ENCODE data around the gene CALY. TPM values are rescaled to one million over a fixed set of nuclear protein-coding genes. Genes with fewer than 3 reads are reported as not detected.

CALY gene
- 3.5 TPM in 2 replicates for total RNA-seq
- long read RNA-seq = 0 reads

- Mint-ChIP-seq H3K4me1 (ENCODE audit: unreplicated experiment) (peaks cover 3% of the 10 kb centered on the region), H3K4me3 (ENCODE audit: unreplicated experiment) (no peak within 1 kb of the TSS), H3K36me3 (ENCODE audit: unreplicated experiment) (peaks cover 2% of the 10 kb centered on the region), H3K27ac (ENCODE audit: unreplicated experiment) (no peak within 1 kb of the TSS), H3K27me3 (ENCODE audit: unreplicated experiment) (peaks cover 27% of the 10 kb centered on the region), H3K9me3 (ENCODE audit: unreplicated experiment) (peaks cover 5% of the 10 kb centered on the region)
- TF ChIP-seq CTCF (IDR thresholded peaks at IDR 0.05) = no peak
- DNase-seq (ENCODE audit: extremely low spot score, unreplicated experiment) = peak; percentile 86
Observed at GRCh38 chr10:133336577-133337369, at the start of gene CALY. TSS of gene CALY (minus strand) at chr10:133336896. CDS start at chr10:133328989, 7,907 bp downstream.

- no peaks in the 10 kb centered on the region for H3K27me3 Mint-ChIP-seq (ENCODE audit: unreplicated experiment)
Observed at GRCh38 chr10:133385214-133385613, 48.5 kb upstream of the CALY start.

GRCh38 chr10:133384071-133384470 lies 47.4 kb upstream of the CALY start:
- DNase-seq (ENCODE audit: extremely low spot score, unreplicated experiment) = no peak
- Mint-ChIP-seq H3K9me3 (ENCODE audit: unreplicated experiment) (no peaks in the 10 kb centered on the region), H3K4me1 (ENCODE audit: unreplicated experiment) (no peaks in the 10 kb centered on the region), H3K4me3 (ENCODE audit: unreplicated experiment) (no peak overlapping the region), H3K27me3 (ENCODE audit: unreplicated experiment) (no peaks in the 10 kb centered on the region), H3K27ac (ENCODE audit: unreplicated experiment) (no peak overlapping the region), H3K36me3 (ENCODE audit: unreplicated experiment) (peaks cover 4% of the 10 kb centered on the region)
- no peak for TF ChIP-seq CTCF (IDR thresholded peaks at IDR 0.05)

More at GRCh38 chr10:133385214-133385613, 48.5 kb upstream of the CALY start:
- TF ChIP-seq CTCF (IDR thresholded peaks at IDR 0.05) = no peak
- DNase-seq (ENCODE audit: extremely low spot score, unreplicated experiment) = no peak
- no peaks in the 10 kb centered on the region for H3K4me1 Mint-ChIP-seq (ENCODE audit: unreplicated experiment)
- no peak overlapping the region for H3K27ac Mint-ChIP-seq (ENCODE audit: unreplicated experiment)
- no peaks in the 10 kb centered on the region for H3K9me3 Mint-ChIP-seq (ENCODE audit: unreplicated experiment)
- H3K36me3 Mint-ChIP-seq (ENCODE audit: unreplicated experiment) = peaks cover 4% of the 10 kb centered on the region
- H3K4me3 Mint-ChIP-seq (ENCODE audit: unreplicated experiment) = no peak overlapping the region

- no peaks in the 10 kb centered on the region for H3K9me3 Mint-ChIP-seq (ENCODE audit: unreplicated experiment)
- no peak for DNase-seq (ENCODE audit: extremely low spot score, unreplicated experiment)
- H3K4me3 Mint-ChIP-seq (ENCODE audit: unreplicated experiment) = no peak overlapping the region
- H3K27ac Mint-ChIP-seq (ENCODE audit: unreplicated experiment) = no peak overlapping the region
- peaks cover 4% of the 10 kb centered on the region for H3K36me3 Mint-ChIP-seq (ENCODE audit: unreplicated experiment)
- no peaks in the 10 kb centered on the region for H3K27me3 Mint-ChIP-seq (ENCODE audit: unreplicated experiment)
- no peak for TF ChIP-seq CTCF (IDR thresholded peaks at IDR 0.05)
- H3K4me1 Mint-ChIP-seq (ENCODE audit: unreplicated experiment) = no peaks in the 10 kb centered on the region
Observed at GRCh38 chr10:133383551-133383950, 46.9 kb upstream of the CALY start.

- Mint-ChIP-seq H3K27me3 (ENCODE audit: unreplicated experiment) (no peaks in the 10 kb centered on the region), H3K4me1 (ENCODE audit: unreplicated experiment) (peaks cover 2% of the 10 kb centered on the region), H3K27ac (ENCODE audit: unreplicated experiment) (no peak overlapping the region), H3K9me3 (ENCODE audit: unreplicated experiment) (no peaks in the 10 kb centered on the region), H3K36me3 (ENCODE audit: unreplicated experiment) (peaks cover 2% of the 10 kb centered on the region), H3K4me3 (ENCODE audit: unreplicated experiment) (no peak overlapping the region)
- DNase-seq (ENCODE audit: extremely low spot score, unreplicated experiment) = no peak
- no peak for TF ChIP-seq CTCF (IDR thresholded peaks at IDR 0.05)
Observed at GRCh38 chr10:133381036-133381435, 44.3 kb upstream of the CALY start.

All from osteocyte (in vitro differentiated cells).